GM18511 (cell line): ENCODE data around the gene LRGUK.
A peak's percentile ranks its signal among the peaks of the same experiment; 100 is the strongest.

ENCODE experiments used
- ATAC-seq: cut with Tn5 transposase; IDR thresholded peaks from one replicate; pipeline ENCODE4 v1.9.1; 2021; ENCODE audit warnings: mild to moderate bottlenecking, moderate library complexity; ENCODE audit not compliant: unreplicated experiment

Gene LRGUK

DNA sequence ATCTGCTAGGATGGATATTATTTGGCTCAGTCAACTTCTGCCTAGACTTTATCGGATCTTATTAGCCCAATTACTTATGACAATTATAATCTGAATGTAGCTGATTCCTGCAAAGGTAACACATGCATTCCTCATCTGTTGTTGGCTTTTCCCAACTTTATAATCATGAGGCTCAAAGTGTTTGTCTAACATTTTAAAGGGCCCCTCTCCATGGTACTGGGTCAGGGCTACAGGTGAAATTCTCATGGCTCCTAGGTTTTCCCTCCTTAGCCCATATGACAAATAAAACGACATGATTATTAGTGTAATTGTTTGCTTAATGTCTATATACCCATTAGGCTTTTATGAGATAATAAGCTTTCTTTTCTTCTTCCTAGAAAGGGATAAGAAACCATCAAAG, 4.2 kb upstream of the LRGUK start:
- ATAC-seq = no peak

DNA sequence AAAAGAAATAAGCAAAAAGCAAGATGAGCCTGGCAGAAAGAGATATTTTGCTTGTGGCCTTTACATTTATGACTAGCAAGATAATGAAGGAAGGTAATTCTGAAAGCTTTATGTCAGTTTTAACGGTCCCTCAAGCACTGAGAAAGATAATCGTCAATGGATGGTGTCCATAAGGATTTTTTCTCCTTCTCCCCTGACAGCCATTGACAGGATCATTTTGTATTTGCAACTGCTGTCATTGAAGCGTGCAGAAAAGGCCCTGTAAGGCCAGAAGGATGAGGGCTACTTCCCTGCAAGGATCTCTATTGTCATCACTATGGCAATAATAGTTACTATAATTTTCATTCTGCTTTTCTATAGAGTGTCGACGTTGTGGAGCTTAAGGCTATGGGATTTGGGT, 994 bp upstream of the LRGUK start:
- ATAC-seq = no peak

DNA sequence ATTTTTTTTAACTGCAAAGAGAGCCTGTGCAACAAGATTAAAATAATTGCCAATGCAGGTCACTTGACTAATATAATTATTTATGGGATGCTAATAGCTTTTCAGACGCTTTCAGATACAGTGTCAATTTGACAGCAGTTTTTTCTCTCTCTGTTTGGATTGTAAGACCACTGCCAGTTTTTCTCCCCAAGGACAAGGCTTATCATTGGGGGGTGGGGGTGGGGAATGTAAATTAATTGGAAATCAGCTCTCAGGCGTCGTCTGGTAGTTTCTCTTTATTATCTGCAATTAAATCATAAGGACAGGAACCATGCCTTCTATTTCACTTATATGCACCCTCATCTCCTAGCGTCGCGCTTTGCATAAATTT, 559 bp upstream of the LRGUK start:
- no peak for ATAC-seq

DNA sequence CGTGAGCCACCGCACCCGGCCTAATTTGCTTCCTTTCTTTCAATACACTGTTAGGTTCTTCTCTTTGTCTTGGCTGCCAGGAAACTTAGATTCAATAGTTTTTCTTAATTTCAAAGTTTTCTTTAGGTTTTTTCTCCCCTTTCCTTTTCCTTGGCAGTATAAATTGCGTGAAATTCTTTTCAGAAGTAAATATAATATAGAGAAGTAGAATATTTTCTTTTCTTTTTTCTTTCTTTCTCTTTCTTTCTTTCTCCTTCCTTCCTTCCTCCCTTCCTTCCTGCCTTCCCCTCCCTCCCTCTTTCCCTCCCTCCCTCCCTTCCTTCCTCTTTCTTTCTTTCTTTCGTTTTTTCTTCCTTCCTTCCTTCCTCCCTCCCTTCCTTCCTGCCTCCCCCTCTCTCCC, 1.7 kb downstream of the LRGUK start:
- ATAC-seq = no peak

DNA sequence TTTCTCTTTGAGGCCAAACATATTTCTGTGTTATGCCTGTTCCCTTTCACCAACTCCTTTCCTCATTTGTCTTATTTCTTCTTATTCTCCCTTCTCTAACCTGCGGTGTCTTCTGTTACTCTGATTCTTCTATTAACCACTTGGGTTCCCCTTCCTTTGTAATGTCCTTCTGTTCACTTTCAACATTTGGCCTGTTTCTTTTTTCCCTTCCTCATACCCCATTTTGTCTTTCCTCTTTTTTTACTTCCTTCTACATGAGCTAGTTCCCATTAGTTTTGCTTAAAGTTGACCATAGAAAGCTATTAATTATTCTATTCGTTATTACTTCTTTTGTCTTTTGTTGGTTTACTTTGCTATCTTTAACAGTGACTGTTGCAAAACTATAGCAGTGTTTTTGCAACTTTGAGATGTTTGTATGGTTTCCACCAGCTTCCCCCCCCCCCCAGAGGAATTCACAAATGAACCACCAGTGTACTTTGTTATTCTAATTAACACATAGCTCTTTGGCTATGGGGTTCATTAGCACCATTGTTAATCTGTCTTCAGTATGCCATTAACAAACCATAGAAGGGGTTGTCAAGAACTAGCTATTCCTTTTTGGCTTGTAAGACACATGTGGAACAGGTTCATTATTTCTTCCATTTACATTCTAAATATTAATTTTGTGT, 2.9 kb downstream of the LRGUK start:
- no peak for ATAC-seq

DNA sequence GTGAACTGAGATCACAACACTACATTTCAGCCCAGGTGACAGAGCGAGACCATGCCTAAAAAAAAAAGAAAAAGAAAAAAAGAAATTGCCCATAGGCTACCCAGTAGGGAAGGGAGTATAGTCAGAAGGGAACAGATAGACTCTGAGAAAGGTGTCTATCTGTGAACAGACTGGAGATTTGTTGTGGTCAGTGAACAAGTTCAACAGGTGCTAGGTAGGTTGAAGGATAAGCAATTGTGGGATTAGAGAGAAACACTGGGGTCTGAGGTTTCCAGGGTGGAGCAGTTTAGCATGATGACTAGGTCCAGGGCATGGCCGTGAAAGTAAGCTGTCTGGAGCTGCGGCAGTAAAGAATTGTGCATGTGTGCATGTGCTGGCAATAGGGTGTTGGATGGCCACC, 6.9 kb downstream of the LRGUK start:
- no peak for ATAC-seq

DNA sequence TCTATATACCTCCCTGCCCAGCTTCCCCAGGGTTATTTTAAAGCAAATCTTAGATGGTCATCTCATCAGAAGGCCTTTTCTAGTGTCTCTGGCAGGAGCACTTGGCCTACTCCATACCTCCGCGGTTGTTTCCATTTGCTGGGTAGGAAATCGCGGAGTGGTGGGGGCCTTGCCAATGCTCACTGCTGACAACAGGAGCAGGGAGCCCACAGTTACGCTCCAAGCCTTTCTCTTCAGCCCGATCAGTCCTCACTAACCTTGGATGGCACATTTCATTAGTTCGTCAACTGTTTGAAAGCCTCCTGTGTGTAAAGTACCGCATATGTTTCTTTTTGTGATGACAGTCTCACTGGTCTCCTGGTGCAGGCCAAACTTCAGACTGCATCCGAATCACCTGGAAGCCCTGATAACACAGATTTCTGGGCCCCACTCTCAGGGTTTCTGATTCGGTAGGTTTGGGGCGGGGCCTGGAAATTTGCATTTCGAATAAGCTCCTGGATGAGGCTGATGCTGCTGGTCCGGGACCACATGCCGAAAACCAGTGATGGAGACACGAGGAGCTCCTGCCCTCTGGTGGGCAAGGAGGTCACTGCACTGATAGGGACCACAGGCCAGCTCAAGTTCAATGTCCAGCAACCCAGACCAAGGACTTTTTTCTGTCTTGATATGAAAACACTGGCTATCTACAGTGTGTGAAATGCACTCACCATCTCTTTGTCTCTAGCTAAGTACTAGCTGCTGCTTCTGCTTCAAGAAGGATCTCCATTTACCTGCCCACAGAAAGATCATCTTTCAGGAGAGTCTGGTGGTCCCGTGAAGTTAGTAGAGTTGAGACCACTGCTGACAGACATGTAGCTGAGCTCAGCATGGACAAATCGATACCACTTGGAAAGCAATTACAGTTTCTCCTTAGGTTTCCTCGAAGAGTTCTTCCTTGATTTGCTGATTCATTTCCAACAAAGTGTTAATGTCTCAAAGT, 14.0 kb downstream of the LRGUK start:
- ATAC-seq = peak; percentile 85

DNA sequence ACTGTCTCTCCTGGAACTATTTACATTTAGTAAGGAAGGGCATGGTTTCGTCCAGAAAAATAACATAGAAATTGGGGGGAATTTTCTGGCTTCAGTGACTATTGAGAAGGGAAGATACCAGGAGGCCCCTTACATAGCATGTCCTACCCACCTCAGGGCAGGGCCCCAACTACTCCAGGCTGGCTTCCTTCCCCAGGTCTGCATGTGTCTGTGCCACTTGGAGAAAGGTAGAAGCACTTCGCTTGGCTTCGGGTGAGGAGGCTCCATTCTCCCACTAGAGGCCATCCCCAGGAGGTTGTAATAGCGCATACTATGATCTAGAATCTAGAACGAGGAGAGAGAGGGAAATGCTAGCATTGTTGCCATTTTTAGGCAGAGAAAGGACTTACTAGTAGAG, 14.7 kb downstream of the LRGUK start:
- ATAC-seq = no peak

DNA sequence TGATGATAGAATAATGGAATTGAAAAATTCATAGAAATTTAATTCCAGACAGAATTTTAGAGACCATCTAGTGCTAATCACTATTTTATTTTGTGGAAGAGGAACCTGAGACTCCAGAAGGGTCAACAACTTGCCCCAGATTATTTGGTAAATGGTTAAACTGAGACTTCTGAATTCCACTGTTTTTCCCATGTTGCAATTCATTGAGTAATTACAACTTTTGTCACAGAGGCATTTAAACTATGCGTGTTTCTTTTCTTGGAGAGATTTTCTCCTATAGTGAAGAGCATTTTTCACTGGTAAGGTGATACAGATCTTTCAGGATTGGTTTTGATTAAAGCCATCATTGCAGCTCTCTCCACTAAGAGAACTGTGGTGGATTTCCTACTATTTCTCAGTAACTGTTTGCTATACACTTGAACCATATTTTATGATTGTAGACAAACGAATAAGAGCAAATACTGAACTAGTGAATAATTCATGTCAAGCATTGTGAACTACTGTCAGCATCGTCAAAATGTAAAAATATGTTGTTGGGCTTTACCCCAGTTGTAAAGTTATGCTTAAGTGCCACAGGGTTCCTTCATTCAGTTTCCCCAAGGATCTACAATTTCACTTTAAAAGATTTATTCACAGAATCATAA, 26.5 kb downstream of the LRGUK start:
- ATAC-seq = no peak

DNA sequence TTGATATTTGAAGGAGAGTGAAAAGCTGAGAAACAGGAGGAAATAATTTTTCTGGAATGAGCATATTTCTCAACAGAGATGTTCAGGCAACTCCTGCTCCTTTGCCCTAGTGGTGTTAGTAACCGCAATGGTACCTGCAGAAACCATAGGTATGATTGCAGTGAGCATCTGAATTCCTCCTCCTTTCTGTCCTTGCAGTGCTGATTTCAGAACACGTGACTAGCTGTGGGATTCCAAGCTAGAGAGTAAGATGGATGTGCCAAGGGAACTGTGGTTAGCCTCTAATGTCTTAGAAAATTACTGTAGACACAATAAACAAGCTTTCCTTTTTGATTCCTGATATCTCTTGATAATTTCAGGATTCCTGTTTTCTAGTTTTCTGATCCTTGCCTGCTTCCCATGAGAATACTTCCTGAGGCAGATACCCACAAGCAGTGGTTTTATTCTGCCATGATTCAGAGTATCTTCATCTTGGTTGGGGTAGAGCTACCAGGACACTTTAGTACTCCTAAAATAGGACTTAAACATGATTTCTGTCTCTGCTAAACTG, 27.5 kb downstream of the LRGUK start:
- no peak for ATAC-seq

DNA sequence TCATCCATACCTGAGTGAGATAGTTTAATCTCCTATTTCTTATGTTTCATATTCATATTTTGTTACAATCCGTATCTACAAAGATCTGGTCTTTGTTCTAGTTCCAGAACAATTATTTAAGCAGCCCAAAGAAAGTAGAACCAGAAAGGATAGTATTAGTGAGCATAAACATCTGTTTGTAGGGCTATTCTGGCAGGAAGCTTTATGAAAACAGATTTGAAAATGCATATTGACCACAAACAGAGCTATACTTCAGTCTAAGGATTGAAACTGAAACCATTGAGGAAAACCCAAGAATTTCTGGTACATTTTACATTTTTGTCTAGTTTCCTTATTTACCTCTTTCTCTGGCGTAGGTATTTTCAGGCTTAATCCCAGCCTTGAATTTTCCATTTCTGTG, 28.1 kb downstream of the LRGUK start:
- ATAC-seq = no peak

DNA sequence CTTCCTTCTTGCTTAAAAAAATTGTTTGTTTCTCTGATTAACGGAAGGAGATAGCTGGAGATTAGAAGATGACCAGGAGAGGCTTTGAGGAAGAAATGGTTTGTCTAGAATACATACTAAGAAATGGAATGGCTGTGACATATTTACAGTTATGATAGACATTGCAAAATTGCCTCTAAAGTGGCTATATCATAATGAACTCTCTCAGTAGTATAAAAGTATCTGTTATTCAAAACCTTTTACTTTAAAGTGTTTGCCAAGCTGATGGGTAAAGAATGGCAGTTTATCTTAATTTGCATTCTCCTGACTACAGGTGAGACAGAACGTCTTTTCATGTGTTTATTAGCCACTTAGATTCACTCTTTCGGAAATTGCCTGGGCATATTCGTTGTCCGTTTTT, 28.7 kb downstream of the LRGUK start:
- no peak for ATAC-seq

DNA sequence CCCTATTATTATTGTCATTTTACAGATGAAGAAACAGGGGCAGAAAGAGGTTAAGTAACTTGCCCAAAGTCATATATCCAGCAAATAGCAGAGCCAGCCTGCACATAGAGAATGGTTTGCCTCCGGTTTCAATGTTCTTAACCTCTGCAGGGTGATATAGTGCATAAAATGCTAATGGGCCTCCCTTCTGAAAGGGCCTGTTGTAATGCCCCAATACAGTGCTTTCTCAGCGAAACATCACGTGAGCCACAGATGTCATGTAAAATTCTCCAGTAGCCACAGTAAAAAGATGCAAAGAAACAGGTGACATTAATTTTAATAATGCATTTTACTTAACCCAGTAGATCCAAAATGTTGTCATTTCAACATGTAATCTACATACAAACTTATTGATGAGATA, 38.1 kb downstream of the LRGUK start:
- ATAC-seq = no peak

DNA sequence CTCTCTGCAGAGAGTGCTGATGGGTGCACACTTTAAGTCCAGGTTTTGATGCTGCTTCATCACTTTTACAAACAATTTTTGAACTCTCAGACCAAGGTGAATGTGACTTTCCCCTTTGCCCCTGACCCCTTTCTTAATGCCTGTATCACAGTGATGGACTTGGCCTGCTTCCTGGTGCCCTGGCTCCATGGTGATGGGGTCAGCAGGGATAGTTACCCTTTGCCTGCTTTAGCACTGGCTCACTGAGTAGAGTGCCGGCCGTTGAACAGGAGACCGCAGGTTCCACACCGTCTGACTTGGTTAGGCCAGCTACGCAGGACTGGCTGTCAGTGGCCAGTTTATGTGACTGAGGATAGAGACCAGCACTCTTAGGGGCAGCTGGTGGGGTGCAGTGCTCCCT, 40.1 kb downstream of the LRGUK start:
- ATAC-seq = no peak

DNA sequence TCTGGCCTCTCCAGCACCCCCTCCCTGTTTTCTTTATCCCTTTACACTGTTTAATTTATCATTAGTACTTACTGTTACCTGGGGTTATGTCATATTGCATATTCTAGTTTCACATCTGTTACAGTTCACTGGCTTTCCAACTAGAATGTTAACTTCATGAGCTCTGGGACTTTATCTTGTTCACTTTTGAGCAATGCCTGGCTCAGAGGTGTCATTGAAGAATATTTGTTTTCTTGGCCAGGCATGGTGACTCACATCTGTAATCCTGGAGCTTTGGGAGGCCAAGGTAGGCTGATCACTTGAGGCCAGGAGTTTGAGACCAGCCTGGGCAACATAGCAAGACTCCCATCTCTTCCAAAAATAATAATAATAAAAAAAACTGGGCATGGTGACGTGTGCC, 40.7 kb downstream of the LRGUK start:
- ATAC-seq = no peak

DNA sequence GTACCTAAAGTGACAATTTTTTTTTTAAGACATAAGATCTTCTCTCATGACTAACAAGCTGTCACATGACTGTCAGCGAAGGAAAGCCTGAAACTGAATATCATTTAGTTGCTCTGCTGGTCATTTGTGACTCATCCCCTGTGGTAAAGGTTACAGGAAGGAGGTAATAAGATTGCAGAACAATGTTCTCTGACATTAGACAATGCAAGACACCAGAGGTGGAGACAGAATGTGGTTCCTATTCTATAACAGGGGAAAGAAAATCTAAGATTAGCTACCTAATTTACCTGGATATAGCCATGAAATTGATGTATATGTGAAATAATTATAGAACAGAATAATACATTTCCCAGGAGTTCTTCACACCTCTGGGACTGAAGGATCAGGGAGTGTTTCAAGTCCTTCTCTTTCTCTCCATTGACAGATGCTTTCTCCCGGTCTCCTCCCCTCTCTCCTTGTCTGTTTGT, 47.7 kb downstream of the LRGUK start:
- ATAC-seq = peak; percentile 98

DNA sequence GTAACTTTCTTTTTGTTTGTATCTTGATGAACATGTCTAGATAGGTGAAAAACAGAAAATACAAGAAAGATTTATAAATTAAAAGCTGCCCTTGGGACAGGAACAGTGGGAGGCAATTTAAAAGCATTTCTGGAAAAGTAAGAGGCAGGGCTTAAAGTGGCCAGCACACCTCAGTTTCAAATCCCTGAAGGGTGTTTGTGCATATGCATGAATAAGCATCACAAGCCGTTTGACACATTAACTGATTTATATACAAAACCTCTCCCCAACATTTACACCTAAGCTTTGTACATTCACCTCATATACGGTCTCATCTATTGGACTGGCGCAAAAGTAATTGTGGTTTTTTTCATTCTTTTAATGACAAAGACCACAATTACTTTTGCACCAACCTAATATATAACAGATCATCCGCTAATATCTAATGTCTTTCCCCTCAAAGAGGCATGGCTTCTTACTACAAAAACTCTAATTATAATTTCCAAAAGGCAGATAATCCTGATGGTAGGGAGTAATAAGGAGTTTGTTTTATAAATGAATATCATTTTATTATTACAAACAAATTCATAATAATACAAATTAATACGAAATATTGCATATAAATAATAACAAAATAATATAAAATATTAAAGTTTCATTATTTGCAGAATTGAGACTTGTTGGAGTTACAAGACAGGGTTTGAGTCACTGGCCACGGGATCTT, 48.3 kb downstream of the LRGUK start:
- ATAC-seq = no peak

DNA sequence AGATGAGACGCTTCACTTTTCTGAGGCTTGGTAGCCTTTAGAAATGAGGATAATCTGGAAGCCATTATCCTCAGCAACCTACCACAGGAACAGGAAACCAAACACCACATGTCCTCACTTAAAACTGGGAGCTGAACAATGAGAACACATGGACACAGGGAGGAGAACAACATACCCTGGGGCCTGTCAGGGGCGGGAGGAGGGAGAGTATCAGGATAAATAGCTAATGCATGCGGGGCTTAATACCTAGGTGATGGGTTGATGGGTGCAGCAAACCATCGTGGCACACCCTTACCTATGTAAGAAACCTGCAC, 48.9 kb downstream of the LRGUK start:
- ATAC-seq = no peak

DNA sequence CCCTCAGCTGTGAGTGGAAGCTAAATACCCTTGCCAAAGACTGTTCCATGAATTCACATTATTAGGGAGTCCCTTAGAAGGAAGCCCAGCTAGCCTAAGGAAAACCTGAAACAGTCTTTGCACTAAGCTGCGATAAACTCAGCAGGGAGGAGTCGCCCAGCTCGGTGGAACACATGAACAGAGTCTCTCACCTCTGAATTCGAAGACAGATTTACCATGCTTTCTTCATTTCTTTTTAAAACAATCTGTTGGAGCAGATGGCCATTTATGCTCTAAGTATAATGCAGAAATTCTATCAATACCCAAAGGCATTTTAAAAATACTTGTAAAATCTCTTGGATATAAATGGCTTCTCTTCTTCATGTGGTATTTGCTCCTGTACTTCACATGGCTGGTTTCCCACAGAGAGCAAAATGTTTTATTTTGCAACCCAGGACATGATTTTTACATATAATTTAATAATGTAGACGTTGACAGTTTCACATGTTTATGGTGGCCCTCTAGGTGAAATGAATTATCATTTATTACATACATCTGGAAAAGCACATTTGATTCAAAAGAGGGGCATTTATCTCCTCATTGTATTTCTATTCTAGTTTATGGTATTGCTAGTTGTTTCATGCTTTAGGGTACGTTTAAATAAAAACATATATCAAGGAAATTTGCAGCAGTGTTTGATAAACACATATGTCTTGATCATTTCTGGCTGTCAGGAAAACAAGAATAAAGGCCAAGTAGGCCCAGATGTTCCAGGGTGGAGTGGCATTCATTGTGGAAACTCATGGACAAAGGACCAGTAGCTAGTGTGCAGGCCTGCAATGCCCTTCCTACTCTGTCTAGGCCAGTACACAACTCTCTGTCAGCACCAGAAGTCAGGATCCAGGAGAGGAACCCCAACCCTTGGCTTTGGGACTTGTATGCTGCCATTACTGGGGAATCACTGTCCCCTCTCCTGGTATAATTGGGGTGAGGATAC, 52.2 kb downstream of the LRGUK start:
- no peak for ATAC-seq

DNA sequence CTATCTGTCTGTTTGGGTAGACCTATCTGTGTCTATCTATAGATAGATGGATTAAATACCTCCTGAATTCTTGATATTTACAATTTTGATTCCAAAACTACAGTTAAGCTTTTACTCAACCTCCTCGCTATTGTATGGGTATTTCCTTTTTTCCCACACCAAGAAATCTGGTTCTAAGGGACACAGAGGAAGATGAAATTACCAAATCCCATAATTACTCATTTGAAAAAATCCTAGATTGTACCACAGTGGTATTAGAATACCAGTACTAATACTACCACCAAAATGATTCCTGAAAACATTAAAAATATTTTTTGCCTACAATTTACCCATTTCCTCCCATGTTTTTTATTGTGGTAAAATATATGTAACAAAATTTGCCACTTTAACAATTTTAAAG, 53.2 kb downstream of the LRGUK start:
- no peak for ATAC-seq
